Non-pigmented ciliary epithelial cell (primary cell): ENCODE measurements around the gene SHROOM3.

Experiments
- DNase-seq: peaks from one replicate; pipeline ENCODE4 v3.0.0-alpha.2; 2010; ENCODE audit warnings: low read depth

The SHROOM3 gene

DNA sequence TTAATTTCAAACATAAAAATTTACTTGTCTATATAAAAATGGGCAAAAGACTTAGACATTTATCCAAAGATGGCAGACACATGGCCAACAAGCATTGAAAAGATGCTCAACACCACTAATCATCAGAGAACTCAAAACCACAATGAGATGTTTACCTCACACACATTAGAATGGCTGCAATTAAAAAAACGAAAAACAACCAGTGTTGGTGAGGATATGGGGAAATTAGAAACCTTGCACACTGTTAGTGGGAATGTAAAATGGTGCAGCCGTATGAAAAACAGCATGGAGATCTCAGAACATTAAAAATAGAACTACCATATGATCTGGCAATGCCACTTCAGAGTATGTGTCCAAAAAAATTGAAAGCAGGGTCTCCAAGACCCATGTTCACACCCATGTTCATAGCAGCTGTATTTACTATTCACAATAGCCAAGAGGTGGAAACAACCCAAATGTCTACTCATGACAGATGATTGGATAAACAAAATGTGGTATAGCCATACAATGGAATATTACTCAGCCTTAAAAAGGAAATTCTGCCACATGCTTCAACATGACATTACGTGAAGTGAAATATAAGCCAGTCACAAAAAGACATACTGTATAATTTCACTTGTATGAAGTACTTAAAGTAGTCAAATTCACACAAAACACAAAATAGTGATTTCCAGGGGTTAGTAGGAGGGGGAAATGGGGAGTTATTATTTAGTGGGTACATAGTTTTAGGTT, 316.7 kb downstream of the SHROOM3 start:
- DNase-seq: no peak

DNA sequence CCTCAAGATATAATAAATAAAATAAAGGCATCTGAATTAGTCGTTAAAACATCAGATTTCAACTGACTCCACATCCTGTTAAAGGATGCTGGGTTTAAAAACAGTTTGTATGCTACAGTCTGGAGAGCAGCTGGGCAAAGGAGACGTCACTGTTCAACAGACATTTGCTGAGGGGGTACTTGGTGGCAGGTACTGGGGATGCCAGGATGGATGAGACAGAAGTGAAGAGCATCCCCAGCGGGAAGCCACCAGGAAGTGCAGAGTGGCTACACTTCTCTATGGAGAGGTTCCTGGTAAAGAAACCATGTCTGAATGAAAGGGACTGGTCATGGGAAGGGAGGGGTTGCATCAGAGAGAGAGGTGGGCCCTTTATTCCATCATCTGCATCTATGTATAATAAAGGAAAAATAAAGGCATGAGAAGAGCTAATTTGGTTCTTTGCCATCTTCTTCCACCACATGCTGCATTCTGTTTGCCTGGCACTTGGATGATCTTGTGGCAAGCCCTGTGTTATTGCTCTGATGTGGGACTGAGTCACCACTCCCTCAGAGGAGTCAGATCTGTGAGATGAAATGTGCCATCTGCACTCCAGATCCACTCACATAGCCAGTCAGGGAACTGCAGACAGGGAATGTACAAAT, 318.0 kb downstream of the SHROOM3 start:
- peak; percentile 94 for DNase-seq

DNA sequence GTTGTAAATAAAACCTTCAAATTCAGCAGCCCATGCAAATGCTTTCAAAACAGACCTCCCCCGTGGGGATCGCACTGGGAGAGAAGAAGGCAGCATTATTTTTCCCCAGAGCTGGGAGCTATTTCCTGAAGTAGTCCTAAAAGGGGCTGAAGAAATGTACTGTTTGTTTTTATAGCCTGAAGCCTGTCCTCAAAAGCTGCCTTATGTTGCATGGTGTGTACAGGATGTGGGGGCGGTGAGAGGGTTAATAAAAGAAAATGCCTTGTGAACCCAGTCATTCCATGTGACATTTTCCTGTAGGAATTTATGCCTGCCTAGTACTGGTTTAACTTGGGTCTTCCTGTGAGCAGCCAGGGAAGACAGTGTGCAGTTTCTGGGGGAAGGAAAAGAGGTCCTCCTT, 318.8 kb downstream of the SHROOM3 start:
- DNase-seq: peak; percentile 92

DNA sequence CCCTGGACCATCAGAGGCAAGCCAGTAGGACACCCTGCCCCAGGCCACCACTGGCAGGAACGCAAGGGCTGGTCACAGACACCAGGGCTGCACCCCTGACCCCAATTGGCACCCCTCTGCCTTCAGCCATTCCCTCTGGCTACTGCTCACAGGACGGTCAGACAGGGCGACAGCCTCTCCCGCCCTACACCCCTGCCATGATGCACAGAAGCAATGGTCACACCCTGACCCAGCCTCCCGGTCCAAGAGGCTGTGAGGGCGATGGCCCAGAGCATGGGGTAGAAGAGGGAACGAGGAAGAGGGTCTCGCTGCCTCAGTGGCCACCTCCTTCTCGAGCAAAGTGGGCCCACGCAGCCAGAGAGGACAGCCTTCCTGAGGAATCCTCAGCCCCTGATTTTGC, 319.4 kb downstream of the SHROOM3 start:
- DNase-seq: no peak

DNA sequence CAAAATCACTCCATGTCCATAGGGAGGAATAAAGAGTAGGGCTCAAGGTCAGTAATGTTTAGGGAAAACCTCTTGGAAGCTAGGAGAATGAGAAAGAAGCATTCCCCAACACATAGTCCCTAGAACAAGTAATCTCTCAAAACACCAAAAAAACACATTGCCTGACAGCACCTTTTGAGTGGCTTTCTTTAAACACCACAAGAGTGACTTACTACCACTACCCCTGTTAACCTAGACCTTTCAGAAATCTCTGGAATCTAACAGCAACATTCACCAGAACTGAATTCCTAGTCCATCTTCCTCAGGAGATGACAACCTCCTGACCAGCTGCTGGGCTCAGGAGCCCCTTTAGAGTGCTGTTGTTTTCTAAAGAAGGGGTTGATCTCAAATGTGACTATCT, 320.7 kb downstream of the SHROOM3 start:
- DNase-seq: no peak

DNA sequence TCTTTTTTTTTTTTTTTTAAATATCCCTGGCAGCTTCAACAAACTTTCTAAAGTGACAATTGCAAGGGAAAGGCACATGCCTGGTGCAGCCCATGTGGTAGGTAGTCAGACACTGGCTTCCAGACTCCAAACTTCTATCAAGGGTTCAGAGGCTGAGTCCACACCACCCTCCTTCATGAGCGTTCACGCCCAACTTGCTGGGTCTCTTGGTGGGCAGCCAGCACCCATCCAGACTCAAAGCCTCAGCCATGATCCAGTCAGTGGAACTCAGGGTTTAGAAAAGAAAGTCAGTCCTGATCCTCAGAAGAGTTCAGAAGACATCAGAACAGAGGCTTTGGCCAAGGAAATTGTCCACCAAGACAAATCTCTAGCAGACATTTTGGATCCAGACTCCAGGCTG, 321.4 kb downstream of the SHROOM3 start:
- no peak for DNase-seq

DNA sequence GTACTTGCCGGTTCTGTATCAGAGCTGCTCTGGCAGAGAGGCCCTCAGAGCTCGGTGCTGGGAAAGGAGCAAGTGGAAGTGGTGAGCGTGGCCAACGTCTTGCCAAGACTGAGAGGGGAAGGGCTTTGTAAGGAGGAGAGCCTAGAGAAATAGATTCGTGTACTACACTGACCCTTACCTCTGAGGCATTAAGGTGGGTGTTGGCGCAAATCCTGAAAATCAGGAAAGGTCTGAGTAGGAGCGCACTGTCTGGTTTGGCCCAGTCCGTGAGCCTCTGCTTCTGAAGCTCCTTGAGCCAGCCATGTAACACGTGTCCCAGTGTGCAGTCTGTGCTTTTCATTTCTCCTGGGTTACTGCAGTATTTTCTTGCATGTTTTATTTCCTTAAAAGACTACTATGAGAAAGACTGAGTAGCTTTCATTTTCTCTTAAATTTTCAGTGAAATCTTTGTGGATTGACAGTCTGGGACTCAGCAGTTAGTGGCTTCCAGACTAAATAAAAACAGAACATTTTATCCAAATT, 322.4 kb downstream of the SHROOM3 start:
- no peak for DNase-seq

DNA sequence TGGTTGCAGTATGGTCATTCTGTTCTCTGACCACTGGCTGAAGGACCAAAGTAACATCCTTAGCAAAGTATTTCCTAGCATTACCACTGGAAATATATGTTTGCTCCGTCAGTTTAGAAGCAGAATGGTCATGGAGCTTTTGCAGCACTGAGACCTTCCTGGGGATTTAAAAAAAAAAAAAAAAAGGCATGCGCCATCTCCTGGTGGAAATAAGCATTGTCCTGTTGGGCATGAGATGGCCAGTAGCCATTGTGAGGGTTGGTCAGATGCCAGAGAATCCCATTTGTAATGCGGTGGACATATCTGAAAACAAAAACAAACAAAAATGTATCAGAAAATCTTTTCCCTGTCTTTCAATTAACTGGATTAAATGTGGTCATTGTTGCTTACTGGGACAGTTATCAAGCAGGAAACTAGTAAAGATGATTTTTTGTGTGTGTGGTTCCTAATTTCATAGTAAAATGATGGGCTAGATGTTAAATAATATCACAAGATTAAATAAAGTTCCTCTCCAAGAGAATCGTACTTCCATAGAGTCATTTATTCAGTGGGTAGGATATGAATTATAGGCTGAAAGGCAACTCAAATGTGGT, 323.4 kb downstream of the SHROOM3 start:
- DNase-seq: no peak

DNA sequence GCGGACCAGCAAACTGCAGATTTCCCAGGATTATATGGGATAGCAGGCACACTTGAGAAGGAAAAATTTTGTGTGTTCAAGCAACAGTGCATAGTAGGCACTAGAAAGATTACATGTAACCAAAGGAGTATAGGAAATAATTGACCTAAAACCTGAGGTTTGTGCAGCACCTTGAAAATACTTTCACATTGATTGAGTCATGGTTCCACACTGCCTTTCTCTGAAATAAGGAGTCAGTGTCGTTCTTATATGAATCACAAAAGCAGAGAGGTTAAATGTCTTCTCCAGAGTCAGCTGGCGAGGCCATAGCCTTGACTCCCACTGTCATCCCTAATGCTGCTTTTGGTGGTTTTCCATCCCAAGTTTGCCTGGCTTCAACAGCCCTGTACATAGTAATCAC, 324.0 kb downstream of the SHROOM3 start:
- DNase-seq: no peak

DNA sequence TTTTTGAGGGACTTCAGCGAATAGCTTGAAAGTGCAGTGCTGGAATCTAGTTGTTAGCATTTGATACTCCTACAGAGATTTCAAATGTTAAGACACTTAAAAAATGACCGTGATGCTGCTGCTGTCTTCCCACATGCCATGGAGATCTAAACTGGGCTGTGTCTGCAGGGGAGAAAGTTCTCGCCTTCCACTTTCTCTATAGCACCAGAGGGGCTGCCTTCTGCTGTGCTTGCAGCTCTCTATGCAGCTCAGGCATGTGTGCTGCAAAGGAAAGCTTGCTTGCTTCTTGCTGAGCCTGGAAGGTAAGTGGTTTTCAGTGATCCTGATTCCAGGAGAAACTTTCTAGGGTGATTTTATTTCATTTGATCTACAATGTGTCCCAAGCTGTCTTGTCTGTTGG, 325.2 kb downstream of the SHROOM3 start:
- DNase-seq: no peak

DNA sequence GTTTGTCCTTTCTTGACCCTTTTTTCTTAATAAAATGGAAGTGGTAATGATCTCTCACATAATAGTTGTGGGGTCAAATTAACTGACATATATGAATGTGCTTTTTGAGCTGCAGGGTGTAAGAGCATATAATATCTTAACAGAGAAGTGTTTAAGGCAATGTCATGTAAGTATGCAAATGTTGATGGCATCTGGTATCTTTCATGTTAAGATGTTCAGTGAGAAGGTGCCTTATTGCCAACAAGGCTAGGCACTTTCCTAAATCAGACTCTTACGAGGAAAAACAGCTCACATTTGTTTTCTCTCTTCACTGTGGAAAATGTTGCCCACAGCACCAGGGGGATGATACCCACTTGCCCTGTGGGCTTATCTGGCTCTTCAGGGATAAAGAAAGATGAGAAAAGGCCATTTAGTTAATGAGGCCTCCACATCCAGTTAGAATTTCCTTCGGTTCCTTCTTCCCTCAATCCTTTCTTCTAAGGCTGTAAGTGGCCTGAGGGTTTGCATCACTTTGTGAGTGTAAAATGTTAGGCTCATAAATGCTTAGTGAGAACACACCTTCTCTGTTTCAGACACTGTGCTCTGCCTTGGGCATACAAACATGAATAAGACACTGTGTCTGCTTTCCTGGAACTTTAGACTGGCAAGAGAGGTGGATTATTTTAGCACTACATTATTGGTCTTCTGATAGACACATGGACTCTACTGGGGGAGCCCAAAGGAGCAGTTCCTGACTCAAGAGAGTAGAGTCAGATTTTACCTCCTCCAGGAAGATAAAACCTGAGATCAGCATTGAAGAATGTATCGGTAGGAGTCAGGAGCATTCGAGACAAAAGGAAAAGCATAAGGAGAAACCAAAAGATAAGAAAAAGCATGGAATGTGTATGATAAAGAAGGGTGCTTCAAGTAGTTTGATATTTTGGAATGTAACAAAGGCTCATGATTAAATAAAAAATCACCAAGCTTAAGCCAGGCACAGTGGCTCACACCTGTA, 327.4 kb downstream of the SHROOM3 start:
- DNase-seq: no peak

DNA sequence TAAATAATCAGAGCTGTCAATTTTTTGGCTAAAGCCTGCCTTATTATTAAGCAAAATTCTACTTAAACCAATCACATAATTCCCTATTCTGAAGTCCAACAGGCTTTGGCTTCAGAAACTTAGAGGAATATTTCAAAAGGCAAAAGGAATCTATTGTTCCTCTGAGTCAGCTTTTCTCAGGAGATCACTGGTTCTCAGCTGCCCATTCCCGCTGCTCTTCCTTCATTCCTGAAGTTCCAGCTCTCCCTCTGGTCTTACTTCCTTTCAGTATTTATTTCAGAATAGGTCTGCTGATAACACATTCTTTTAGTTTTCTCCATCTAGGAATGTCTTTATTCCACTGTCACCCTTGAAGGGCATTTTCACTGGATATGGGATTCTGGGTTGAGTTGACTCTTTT, 329.2 kb downstream of the SHROOM3 start:
- no peak for DNase-seq

DNA sequence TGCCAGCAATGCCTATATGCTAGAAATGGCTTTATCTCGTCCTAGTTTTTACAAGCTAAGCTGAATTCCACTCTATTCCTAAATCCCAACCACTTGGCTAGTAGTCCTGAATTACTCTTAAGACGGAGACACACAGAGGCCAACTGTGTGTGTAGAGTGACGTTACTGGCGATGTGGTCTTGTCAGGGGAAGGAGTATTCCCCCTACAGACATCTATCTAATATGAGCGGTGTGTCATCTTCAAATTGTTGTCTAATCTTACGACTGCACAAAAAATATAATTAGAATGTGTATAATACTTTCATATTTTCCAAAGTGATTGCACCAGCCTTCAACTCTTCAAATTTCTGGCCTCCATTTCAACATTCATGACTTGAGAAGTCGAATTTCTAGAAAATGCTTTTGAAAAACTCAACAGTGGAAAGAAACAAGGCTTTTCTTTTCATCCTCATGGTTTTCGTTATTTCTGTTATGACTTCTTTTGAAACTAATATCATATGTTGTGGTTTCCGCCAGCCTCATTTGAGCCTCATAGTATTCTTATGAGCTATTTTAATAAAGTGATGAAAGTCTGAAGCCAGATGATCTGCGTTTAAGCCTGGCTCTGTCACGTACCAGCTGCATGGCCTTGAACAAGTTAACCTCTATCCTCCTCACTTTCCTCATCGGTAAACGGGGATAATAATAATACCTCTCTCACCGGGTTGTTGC, 330.6 kb downstream of the SHROOM3 start:
- no peak for DNase-seq

DNA sequence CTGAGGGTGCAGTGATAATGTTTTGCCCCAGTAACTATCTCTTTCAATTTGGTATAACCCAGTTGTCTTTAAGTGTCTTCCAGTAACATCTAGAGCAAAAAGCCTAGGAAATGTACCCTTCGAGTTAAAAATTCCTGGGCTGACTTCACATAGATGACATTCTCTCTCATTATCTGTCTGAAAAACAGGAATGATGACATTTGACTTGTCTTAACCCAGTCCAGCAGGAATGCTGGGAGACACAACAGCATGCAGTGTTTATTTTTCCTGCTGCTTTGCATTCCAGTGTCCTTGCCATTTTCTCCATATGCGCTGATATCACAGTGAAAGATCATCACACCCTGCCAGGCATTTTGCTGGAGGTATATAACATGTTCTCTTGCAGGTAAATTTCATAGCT, 333.0 kb downstream of the SHROOM3 start:
- no peak for DNase-seq

DNA sequence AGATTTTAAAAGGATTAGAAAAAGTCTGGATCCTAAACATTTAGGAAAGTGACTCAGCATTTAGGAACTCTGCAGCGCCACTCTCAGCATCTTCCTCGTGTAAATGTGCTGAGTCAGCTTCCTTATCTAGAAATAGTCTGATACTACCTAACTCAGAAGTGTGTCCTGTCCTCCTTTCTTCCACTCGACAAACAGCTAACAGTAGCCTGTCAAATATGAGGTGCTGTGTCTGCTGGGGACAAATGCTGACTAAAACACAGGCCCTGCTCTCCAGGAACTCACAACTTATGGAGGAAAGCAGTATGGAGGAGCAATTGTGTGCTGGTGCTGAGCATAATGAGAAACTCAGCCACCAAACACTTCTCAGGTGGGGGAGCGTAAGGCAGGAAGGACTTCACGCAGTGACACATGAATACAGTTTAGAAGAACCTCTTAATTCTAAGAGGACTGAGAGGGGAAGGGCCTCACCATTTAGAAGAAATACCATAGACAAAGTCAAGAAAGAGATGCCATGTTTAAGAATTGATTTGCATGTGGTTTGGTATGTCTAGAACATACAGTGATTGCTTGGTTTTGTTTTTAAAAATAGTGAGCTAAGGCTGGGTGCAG, 337.6 kb downstream of the SHROOM3 start:
- no peak for DNase-seq

DNA sequence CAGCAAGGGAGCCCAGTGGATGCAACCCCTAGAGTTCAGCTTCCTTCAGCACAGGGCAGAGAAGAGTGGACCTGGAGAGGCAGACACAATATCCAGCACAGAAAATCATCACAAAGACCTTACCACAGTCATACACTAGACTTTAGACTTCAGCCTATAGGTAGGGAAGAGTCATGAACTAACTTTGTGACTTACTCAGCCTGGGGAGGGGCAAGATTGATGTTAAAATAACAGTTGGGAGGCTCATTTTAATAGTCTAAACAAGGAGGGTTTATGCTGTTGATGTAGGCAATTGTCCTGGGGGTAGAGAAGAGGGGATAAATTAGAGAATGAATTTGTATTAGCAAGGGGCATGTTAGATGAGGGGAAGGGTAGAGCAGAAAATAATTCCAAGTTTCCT, 338.7 kb downstream of the SHROOM3 start:
- no peak for DNase-seq

DNA sequence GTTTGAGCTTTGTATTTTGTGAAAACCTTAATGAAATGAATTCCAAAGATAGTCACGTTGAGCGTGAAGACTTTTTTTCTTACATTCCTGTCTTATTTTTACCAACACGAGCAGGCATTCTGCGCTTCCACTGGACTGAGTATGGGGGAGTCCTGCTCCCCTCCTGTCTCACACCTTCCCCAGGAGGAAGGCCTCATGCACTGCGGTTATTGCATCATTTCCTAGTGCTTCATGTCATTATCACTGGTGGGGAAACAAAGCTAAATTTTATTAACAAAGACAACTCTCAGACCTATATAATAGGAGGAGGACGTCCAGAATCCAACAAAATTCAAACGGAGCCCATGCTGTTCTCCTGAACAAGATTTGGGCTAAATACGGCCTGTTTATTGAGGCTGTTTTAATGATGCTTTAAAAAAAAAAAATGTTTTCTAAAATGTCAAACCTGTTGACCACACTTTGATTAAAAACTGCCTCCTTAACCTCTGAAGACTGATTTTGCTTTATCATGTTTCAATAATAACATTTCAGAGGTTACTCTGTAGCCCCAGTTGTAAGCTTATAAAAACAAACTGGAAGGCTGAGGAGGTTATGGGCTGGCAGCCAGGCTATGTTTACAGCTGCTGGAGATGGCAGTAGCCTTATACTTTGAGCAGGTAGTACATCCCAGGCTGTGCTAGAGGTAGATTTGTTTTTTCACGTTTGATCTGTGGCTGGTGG, 344.9 kb downstream of the SHROOM3 start:
- DNase-seq: no peak

DNA sequence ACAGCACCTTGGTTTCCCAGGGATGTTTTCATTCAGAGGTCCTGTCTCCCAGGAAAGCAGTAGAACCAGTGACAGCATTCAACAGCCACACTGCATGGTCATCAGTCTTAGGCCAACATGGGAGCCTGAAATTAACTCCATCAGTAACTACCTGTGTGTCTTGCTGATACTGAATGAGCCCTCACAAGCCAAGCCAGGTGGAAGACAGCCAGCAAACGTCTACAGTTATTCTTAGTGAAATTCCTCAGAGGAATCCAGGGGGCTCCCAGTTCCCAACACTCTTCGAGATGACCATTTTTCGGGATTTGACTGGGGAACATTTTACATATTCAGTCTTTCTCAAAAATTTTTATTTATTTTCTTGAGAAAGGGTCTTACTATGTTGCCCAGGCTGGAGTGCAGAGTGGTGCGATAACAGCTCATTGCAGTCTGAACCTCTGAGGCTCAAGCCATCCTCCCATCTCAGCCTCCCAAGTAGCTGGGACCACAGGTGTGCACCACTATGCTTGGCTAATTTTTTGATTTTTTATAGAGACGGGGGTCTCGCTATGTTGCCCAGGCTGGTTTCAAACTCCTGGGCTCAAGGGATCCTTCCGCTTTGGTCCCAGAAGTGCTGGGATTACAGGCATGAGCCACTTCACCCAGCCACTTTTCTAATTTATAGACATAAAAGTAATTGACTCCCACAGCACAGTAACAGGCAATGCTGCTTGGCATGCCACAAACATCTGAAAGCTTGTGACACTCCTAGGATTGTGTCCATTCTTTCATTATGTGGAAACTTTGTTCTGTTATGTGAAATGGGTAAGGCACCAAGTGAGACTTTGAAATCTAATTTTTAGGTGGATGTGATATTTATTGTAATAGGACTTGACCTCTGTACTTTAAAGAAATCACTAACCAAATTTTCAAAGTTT, 346.0 kb downstream of the SHROOM3 start:
- no peak for DNase-seq
